Ovary (tissue), 3 donors: Measurements from ENCODE around the gene HSF4.
A peak's percentile ranks its signal among the peaks of the same experiment; 100 is the strongest.

Experiments used
- EP300 ChIP-seq: sonication (generic); formaldehyde crosslinking; IDR thresholded peaks from one replicate; pipeline ENCODE4 v1.6.1; 2017; ENCODE audit warnings: antibody characterized with exemption
- POLR2A ChIP-seq: fragments of 450-650 bp; IDR thresholded peaks from one replicate; pipeline ENCODE4 v1.6.1; 2017; ENCODE audit warnings: antibody characterized with exemption, mild to moderate bottlenecking, moderate library complexity
- TF ChIP-seq, protein P1 (sequence below), 3 donors: fragments of 450-650 bp in 2 of 3; fragments of 200-600 bp in 1 of 3; IDR thresholded peaks; one replicate each; pipeline versions ENCODE4 v1.5.1 to v1.8.0; 2016 to 2022; ENCODE audit warnings: antibody characterized with exemption in 3 of 3, mild to moderate bottlenecking in 1 of 3
- donor health status: DM: no; HTN: no; CAD: no.

GRCh38 chr16:67155295-67156142 is 9.0 kb upstream of the HSF4 start:
- TF ChIP-seq, protein P1, sequence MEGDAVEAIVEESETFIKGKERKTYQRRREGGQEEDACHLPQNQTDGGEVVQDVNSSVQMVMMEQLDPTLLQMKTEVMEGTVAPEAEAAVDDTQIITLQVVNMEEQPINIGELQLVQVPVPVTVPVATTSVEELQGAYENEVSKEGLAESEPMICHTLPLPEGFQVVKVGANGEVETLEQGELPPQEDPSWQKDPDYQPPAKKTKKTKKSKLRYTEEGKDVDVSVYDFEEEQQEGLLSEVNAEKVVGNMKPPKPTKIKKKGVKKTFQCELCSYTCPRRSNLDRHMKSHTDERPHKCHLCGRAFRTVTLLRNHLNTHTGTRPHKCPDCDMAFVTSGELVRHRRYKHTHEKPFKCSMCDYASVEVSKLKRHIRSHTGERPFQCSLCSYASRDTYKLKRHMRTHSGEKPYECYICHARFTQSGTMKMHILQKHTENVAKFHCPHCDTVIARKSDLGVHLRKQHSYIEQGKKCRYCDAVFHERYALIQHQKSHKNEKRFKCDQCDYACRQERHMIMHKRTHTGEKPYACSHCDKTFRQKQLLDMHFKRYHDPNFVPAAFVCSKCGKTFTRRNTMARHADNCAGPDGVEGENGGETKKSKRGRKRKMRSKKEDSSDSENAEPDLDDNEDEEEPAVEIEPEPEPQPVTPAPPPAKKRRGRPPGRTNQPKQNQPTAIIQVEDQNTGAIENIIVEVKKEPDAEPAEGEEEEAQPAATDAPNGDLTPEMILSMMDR (IDR thresholded peaks at IDR 0.05) = peak; percentile 95 to 98 (median 98)
- TF ChIP-seq POLR2A = peak; percentile 22
- no peak for TF ChIP-seq EP300
